K562 (cell line): ENCODE results near the gene GMEB1. TPM values are rescaled to one million over a fixed set of nuclear protein-coding genes. Genes with fewer than 3 reads are reported as not detected.

Experiments used
- ATF7 ChIP-seq: fragments of 450-650 bp; IDR thresholded peaks from 2 replicates; pipeline ENCODE4 v1.7.1; 2014; ENCODE audit warnings: mild to moderate bottlenecking, moderate library complexity
- BCL6 ChIP-seq: fragments of 250-450 bp; sonication (Bioruptor Pico); IDR thresholded peaks from 2 replicates; pipeline ENCODE4 v1.4.0; 2020
- CTCFL ChIP-seq: IDR thresholded peaks from 2 replicates; pipeline ENCODE4 v1.6.1; 2011; ENCODE audit warnings: borderline replicate concordance, low read depth, mild to moderate bottlenecking, moderate library complexity, low read length; ENCODE audit not compliant: insufficient read depth, poor library complexity, severe bottlenecking
- ELF1 ChIP-seq: fragments of 200-800 bp; sonication (Bioruptor generic); IDR thresholded peaks from 2 replicates; pipeline ENCODE4 v1.6.1; 2016; ENCODE audit warnings: missing genetic modification characterization, missing compliant biosample characterization
- ETS2 ChIP-seq: IDR thresholded peaks from 2 replicates; pipeline ENCODE4 v1.6.1; 2016; ENCODE audit warnings: borderline replicate concordance, missing genetic modification characterization, mild to moderate bottlenecking, moderate library complexity, missing compliant biosample characterization; ENCODE audit not compliant: poor library complexity, severe bottlenecking
- FOXK2 ChIP-seq, 2 experiments: fragments of 450-650 bp; IDR thresholded peaks in 1 of 2; conservative IDR thresholded peaks in 1 of 2; 2 replicates each; pipeline ENCODE4 v1.6.1; 2016; ENCODE audit warnings: low read depth in 2 of 2, mild to moderate bottlenecking in 1 of 2
- HDAC1 ChIP-seq, 2 experiments: fragments of 450-650 bp; IDR thresholded peaks; 2 replicates each; pipeline ENCODE4 v1.6.1; 2016 to 2017; ENCODE audit warnings: inconsistent platforms in 1 of 2, mild to moderate bottlenecking in 1 of 2, moderate library complexity in 1 of 2
- JUNB ChIP-seq: fragments of 450-650 bp; formaldehyde crosslinking; conservative IDR thresholded peaks from 2 replicates; pipeline ENCODE4 v1.4.0; 2020; ENCODE audit warnings: mild to moderate bottlenecking
- NR2C1 ChIP-seq, 2 experiments: fragments of 450-650 bp; IDR thresholded peaks; 2 replicates each; pipeline ENCODE4 v1.6.1; 2017; ENCODE audit warnings: mild to moderate bottlenecking in 2 of 2, antibody characterized with exemption in 1 of 2, inconsistent platforms in 1 of 2, missing compliant biosample characterization in 1 of 2, missing genetic modification characterization in 1 of 2
- PBX2 ChIP-seq, 2 experiments: IDR thresholded peaks in 1 of 2; conservative IDR thresholded peaks in 1 of 2; 2 replicates each; pipeline ENCODE4 v1.6.1; 2016; ENCODE audit warnings: low read depth in 2 of 2, mild to moderate bottlenecking in 1 of 2, missing compliant biosample characterization in 1 of 2, missing genetic modification characterization in 1 of 2, moderate library complexity in 1 of 2
- SRF ChIP-seq, 2 experiments: fragments of 250-450, 450-650 bp in 1 of 2; sonication (Bioruptor Pico) in 1 of 2; sonication (generic) in 1 of 2; formaldehyde crosslinking; IDR thresholded peaks; 2 replicates each; pipeline versions ENCODE4 v1.5.0 to v1.5.1; 2020 to 2022; ENCODE audit warnings: mild to moderate bottlenecking in 1 of 2, missing genetic modification reagents in 1 of 2
- STAT6 ChIP-seq: sonication (generic); formaldehyde crosslinking; IDR thresholded peaks from 2 replicates; pipeline ENCODE4 v1.8.1; 2023; ENCODE audit warnings: mild to moderate bottlenecking, missing genetic modification reagents
- ZBTB12 ChIP-seq: fragments of 250-450 bp; sonication (Bioruptor Pico); IDR thresholded peaks from 2 replicates; pipeline ENCODE4 v1.4.0; 2020
- ZFX ChIP-seq: sonication (generic); formaldehyde crosslinking; IDR thresholded peaks from 2 replicates; pipeline ENCODE4 v1.8.0; 2022; ENCODE audit warnings: mild to moderate bottlenecking, missing genetic modification reagents, moderate library complexity
- ZNF134 ChIP-seq: fragments of 250-450 bp; sonication (Bioruptor Pico); conservative IDR thresholded peaks from 2 replicates; pipeline ENCODE4 v1.4.0; 2020
- ZNF232 ChIP-seq: sonication (generic); formaldehyde crosslinking; IDR thresholded peaks from 2 replicates; pipeline ENCODE4 v1.8.0; 2022; ENCODE audit warnings: mild to moderate bottlenecking, missing genetic modification reagents
- ZNF583 ChIP-seq: fragments of 250-450 bp; sonication (Bioruptor Pico); IDR thresholded peaks from 2 replicates; pipeline ENCODE4 v1.4.0; 2020
- polyA plus RNA-seq, 8 experiments: library from polyadenylated mRNA; depleted of rRNA in 4 of 8; stranded (reverse) in 5 of 8; unstranded in 3 of 8; fragments of >200 nt; fragmentation: Nextera tagmentation in 2 of 8; fragmentation: Illumina TruSeq in 1 of 8; extraction: Ambion mirVana in 2 of 8; extraction: Trizol in 1 of 8; gene quantifications; 2 replicates each; pipeline versions ENCODE4 v1.2.1 to v1.2.3, GENCODE V29; 2011 to 2014; ENCODE audit warnings: inconsistent platforms in 1 of 8, missing spikeins in 1 of 8
- total RNA-seq, 7 experiments: library from RNA; depleted of rRNA in 6 of 7; stranded (reverse); fragments of >200 nt in 6 of 7; fragmentation: Illumina TruSeq in 2 of 7; extraction: Trizol in 2 of 7; gene quantifications; 2 replicates each; pipeline versions ENCODE4 v1.2.1 to v1.2.3, GENCODE V29; 2011 to 2021; ENCODE audit warnings: low replicate concordance in 1 of 7

GMEB1 gene
- total and polyA plus RNA-seq, 9 of the 15 experiments (the other 6 are each of a cell fraction or from before 2014, with no cell fraction given): 6.6 to 17.5 (median 8.5) TPM

- TF ChIP-seq ZNF232 (CRISPR knock-in tag) (peak; percentile 80), SRF (CRISPR knock-in tag; IDR thresholded peaks at IDR 0.05) (peak in 1 of 2 experiments; percentile 74; a peak in 2 of 4 replicates), STAT6 (CRISPR knock-in tag) (no peak), HDAC1 (IDR thresholded peaks at IDR 0.05) (peak; percentile 58 to 87; a peak in 1 of 4 replicates), FOXK2 (conservative IDR thresholded peaks at IDR 0.05 in 1 of 2, IDR thresholded peaks at IDR 0.05 in 1 of 2; ENCODE audit: low read depth in 2 of 2) (peak in 1 of 2 experiments; percentile 63; a peak in 3 of 4 replicates), NR2C1 (IDR thresholded peaks at IDR 0.05) (peak; percentile 70), NR2C1 (tag; IDR thresholded peaks at IDR 0.05) (peak; percentile 61; the same call in 1 of the 2 replicates), PBX2 (CRISPR knock-in tag; IDR thresholded peaks at IDR 0.05; ENCODE audit: low read depth) (peak; percentile 30; the same call in 1 of the 2 replicates), PBX2 (tag; conservative IDR thresholded peaks at IDR 0.05; ENCODE audit: low read depth) (no peak), ZNF134 (CRISPR knock-in tag) (no peak), CTCFL (peak; percentile 99), ELF1 (tag) (peak; percentile 99), ZFX (CRISPR knock-in tag) (peak; percentile 99), JUNB (no peak), ZBTB12 (CRISPR knock-in tag) (peak; percentile 81), BCL6 (CRISPR knock-in tag) (no peak), ZNF583 (no peak), ETS2 (tag) (no peak), ATF7 (peak; percentile 94)
These were observed 68.1 kb downstream of the GMEB1 start, which contains the start of gene YTHDF2 (continued) for GRCh38 chr1:28736450-28737306.
